ENCODE measurements around the gene STK11. TPM values are rescaled to one million over a fixed set of nuclear protein-coding genes. Genes with fewer than 3 reads are reported as not detected.

Gene STK11
- total and polyA plus RNA-seq, 2 experiments from 2014 or later: 4.6 to 64.1 TPM

GRCh38 chr19:1168572-1169410 is 36.8 kb upstream of the STK11 start:
- H3K9me3 ChIP-seq (ENCODE audit: low read depth): no peaks in the 10 kb centered on the region
- H3K4me2 ChIP-seq (ENCODE audit: unreplicated experiment): peak overlapping the region; percentile 39
- no peak overlapping the region for H3K4me3 ChIP-seq
- H3K27ac ChIP-seq: peak overlapping the region; percentile 66
- peaks cover 26% of the 10 kb centered on the region for H3K4me1 ChIP-seq (ENCODE audit: insufficient read depth)
- peak; percentile 90 for DNase-seq
- peaks cover 88% of the 10 kb centered on the region for H3K79me2 ChIP-seq (ENCODE audit: insufficient read depth)
- TF ChIP-seq EZH2phosphoT487 (IDR thresholded peaks at IDR 0.05; ENCODE audit: insufficient read depth, low read depth) (no peak), EZH2 (IDR thresholded peaks at IDR 0.05; ENCODE audit: insufficient read depth, poor library complexity, severe bottlenecking) (no peak)
- H2AFZ ChIP-seq: no peak overlapping the region
- no peaks in the 10 kb centered on the region for H3K9me2 ChIP-seq (ENCODE audit: insufficient read depth)
- H3K36me3 ChIP-seq (ENCODE audit: low read depth): no peaks in the 10 kb centered on the region
- in situ Hi-C loops (cut with MboI): no loop called here
- whole genome bisulfite sequencing, 2 experiments (ENCODE audit: low coverage in 1 of 2, low lambda C conversion rate in 2 of 2, missing lambda C conversion rate in 2 of 2): 74 to 75% methylated on average over 46 to 50 of the region's 50 CpGs
- H3K9ac ChIP-seq: peak overlapping the region; percentile 53
- H3K27me3 ChIP-seq (replicated peaks; ENCODE audit: insufficient read depth): no peaks in the 10 kb centered on the region
- no peaks in the 10 kb centered on the region for H3F3A ChIP-seq (ENCODE audit: insufficient read depth)
- H4K20me1 ChIP-seq (ENCODE audit: insufficient read depth): no peaks in the 10 kb centered on the region

GRCh38 chr19:1169411-1169791 is 36.2 kb upstream of the STK11 start:
- Histone ChIP-seq H3F3A (ENCODE audit: insufficient read depth) (no peaks in the 10 kb centered on the region), H4K20me1 (ENCODE audit: insufficient read depth) (no peaks in the 10 kb centered on the region), H3K9ac (peak overlapping the region; percentile 53; the same call in 1 of the 2 replicates), H3K27me3 (replicated peaks; ENCODE audit: insufficient read depth) (no peaks in the 10 kb centered on the region), H2AFZ (no peak overlapping the region), H3K36me3 (ENCODE audit: low read depth) (no peaks in the 10 kb centered on the region), H3K4me3 (no peak overlapping the region), H3K4me1 (ENCODE audit: insufficient read depth) (peaks cover 26% of the 10 kb centered on the region), H3K79me2 (ENCODE audit: insufficient read depth) (peaks cover 90% of the 10 kb centered on the region), H3K4me2 (ENCODE audit: unreplicated experiment) (no peak overlapping the region), H3K9me2 (ENCODE audit: insufficient read depth) (no peaks in the 10 kb centered on the region), H3K9me3 (ENCODE audit: low read depth) (no peaks in the 10 kb centered on the region), H3K27ac (peak overlapping the region; percentile 66)
- TF ChIP-seq EZH2phosphoT487 (IDR thresholded peaks at IDR 0.05; ENCODE audit: insufficient read depth, low read depth) (no peak), EZH2 (IDR thresholded peaks at IDR 0.05; ENCODE audit: insufficient read depth, poor library complexity, severe bottlenecking) (no peak)
- 85 to 96% methylated on average over 9 to 10 of the region's 10 CpGs for WGBS, 2 experiments (ENCODE audit: low coverage in 1 of 2, low lambda C conversion rate in 2 of 2, missing lambda C conversion rate in 2 of 2)
- DNase-seq: no peak
- in situ Hi-C loops (cut with MboI): no loop called here

GRCh38 chr19:1169921-1170885 is 35.4 kb upstream of the STK11 start:
- H4K20me1 ChIP-seq (ENCODE audit: insufficient read depth): no peaks in the 10 kb centered on the region
- peaks cover 89% of the 10 kb centered on the region for H3K79me2 ChIP-seq (ENCODE audit: insufficient read depth)
- H3K4me3 ChIP-seq: no peak overlapping the region
- no peaks in the 10 kb centered on the region for H3K27me3 ChIP-seq (replicated peaks; ENCODE audit: insufficient read depth)
- H3K9ac ChIP-seq: no peak overlapping the region
- H3K9me2 ChIP-seq (ENCODE audit: insufficient read depth): no peaks in the 10 kb centered on the region
- TF ChIP-seq EZH2 (IDR thresholded peaks at IDR 0.05; ENCODE audit: insufficient read depth, poor library complexity, severe bottlenecking) (no peak), EZH2phosphoT487 (IDR thresholded peaks at IDR 0.05; ENCODE audit: insufficient read depth, low read depth) (no peak)
- H3K27ac ChIP-seq: no peak overlapping the region
- H3F3A ChIP-seq (ENCODE audit: insufficient read depth): peaks cover 3% of the 10 kb centered on the region; the same call in 1 of the 2 replicates
- H3K4me2 ChIP-seq (ENCODE audit: unreplicated experiment): no peak overlapping the region
- no peak overlapping the region for H2AFZ ChIP-seq
- H3K36me3 ChIP-seq (ENCODE audit: low read depth): no peaks in the 10 kb centered on the region
- no peaks in the 10 kb centered on the region for H3K9me3 ChIP-seq (ENCODE audit: low read depth)
- 83 to 87% methylated on average over 45 to 52 of the region's 52 CpGs for WGBS, 2 experiments (ENCODE audit: low coverage in 1 of 2, low lambda C conversion rate in 2 of 2, missing lambda C conversion rate in 2 of 2)
- H3K4me1 ChIP-seq (ENCODE audit: insufficient read depth): peaks cover 26% of the 10 kb centered on the region
- peak; percentile 65 for DNase-seq
- in situ Hi-C loops (cut with MboI): no loop called here

All from GM23248 (cell line).